PFSK-1 (cell line): ENCODE data around the gene DPP6.

Experiments used
- FOXP2 ChIP-seq: optimal IDR thresholded peaks from 2 replicates; pipeline ENCODE3; 2011; ENCODE audit warnings: borderline replicate concordance, control low read depth, inconsistent platforms; ENCODE audit not compliant: insufficient read depth; ENCODE audit errors: extremely low read length, extremely low read depth
- POLR2AphosphoS5 ChIP-seq: IDR thresholded peaks from 2 replicates; pipeline ENCODE4 v1.6.1; 2012; ENCODE audit warnings: low read depth, mild to moderate bottlenecking, control low read depth, low read length, moderate library complexity
- SIN3A ChIP-seq: IDR thresholded peaks from 2 replicates; pipeline ENCODE4 v1.6.1; 2012; ENCODE audit warnings: mild to moderate bottlenecking, low read length, moderate library complexity, borderline replicate concordance; ENCODE audit not compliant: insufficient read depth
- TAF1 ChIP-seq: IDR thresholded peaks from 2 replicates; pipeline ENCODE4 v1.6.1; 2012; ENCODE audit warnings: low read length, control low read depth, borderline replicate concordance; ENCODE audit not compliant: insufficient read depth
- TF ChIP-seq, protein P1 (sequence below), 2 experiments: IDR thresholded peaks; 2 replicates each; pipeline versions ENCODE4 v1.6.1 to v1.8.0; 2011 to 2012; ENCODE audit warnings: low read depth in 2 of 2, low read length in 2 of 2, control low read depth in 1 of 2, inconsistent platforms in 1 of 2, mild to moderate bottlenecking in 1 of 2, moderate library complexity in 1 of 2; ENCODE audit not compliant: insufficient read depth in 1 of 2

Gene DPP6

DNA sequence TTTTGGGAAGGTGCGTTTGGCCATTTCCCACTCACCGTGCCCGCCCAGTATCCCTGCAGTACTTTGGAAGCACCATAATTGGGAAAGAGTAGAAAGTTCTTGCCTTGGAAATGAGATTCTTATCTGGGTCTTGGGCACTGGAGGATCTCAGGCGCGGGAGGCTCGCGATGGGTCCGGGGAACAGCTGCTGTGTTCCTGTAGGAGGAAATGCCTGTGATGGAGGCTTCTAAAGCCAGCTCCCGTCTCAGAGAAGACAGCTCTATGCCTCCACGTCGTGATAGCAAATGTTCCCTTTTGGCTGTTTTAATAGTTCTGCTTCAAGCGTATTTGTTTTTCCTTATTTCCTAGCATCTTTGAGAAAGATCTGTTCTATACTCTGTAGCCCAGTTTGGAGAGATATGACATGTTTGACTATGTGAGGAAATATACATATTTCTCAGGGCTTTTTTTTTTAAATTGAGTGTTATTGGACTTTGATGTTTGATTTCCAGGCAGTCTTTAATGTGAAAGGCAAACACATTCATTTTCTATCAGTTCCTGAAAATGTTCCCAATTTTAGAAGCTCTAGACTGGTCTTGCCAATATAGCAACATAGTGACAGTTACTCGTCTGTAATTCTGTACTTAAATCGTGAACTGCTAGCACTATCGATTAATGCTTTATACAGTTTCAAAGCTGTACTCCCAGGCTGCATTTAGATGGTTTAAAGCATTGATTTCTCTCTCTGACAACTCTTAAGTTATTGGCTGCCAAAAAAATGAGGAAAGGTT is 280.8 kb downstream of the DPP6 start:
- TF ChIP-seq SIN3A, result no peak

DNA sequence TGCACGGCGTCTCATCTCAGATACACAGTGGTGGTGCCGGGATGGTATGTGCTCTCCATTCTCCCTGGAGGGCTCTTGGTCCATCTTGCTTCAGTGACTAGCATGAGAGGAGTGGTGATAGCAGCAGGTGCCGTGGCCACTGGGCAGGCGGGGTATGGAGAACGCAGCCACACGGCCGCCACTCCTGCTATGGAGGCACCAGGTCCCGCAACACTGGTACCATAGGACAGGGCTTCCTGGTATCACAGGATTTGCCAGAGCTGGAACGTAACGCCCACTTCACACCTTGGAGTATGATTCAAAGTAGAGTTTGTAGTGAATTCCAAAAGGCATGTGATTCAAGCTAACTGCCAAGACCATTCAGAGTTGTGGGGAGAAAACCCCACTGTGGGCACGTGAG is 284.1 kb downstream of the DPP6 start:
- TF ChIP-seq TAF1 (no peak), SIN3A (no peak), POLR2AphosphoS5 (no peak)

DNA sequence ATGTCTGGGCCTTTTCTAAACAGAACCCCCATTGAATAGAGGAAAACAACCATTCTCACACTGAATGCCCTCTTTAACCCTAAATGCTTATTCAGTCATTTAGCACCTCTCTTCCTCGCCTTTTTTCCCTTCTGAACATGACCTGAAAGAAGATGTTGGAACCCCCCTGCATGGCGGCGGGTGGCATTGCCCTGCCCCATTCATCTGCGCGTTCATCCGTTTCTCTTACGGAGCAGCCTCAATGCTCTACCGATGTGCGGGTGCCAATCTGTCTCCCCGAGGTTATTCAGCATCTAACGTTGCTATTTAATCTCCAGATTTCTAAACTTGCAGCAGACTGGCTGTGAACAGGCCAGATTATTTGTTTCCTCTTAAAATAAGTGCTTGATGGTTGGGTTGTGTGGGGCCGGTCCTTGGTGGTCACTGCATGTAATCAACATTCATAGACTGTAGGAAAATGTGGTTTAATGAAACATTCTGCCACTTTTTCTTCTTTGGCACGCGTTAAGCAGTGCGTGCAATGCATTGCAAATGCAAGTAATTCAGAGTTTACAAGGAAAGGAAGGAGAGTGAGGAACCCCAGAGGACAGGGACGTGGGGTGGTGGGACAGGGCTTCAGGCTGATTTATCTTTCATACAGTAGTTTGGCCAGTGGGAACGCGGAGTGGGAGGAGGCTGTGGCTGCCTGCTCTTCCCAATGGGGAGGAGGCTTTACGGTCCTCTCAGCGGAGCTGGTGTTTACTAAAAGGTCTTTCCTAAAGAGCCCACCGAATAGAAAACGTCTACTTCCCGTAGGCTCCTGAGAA is 286.7 kb downstream of the DPP6 start:
- TF ChIP-seq SIN3A (no peak), POLR2AphosphoS5 (no peak), FOXP2 (no peak), TAF1 (no peak)
- TF ChIP-seq, protein P1, sequence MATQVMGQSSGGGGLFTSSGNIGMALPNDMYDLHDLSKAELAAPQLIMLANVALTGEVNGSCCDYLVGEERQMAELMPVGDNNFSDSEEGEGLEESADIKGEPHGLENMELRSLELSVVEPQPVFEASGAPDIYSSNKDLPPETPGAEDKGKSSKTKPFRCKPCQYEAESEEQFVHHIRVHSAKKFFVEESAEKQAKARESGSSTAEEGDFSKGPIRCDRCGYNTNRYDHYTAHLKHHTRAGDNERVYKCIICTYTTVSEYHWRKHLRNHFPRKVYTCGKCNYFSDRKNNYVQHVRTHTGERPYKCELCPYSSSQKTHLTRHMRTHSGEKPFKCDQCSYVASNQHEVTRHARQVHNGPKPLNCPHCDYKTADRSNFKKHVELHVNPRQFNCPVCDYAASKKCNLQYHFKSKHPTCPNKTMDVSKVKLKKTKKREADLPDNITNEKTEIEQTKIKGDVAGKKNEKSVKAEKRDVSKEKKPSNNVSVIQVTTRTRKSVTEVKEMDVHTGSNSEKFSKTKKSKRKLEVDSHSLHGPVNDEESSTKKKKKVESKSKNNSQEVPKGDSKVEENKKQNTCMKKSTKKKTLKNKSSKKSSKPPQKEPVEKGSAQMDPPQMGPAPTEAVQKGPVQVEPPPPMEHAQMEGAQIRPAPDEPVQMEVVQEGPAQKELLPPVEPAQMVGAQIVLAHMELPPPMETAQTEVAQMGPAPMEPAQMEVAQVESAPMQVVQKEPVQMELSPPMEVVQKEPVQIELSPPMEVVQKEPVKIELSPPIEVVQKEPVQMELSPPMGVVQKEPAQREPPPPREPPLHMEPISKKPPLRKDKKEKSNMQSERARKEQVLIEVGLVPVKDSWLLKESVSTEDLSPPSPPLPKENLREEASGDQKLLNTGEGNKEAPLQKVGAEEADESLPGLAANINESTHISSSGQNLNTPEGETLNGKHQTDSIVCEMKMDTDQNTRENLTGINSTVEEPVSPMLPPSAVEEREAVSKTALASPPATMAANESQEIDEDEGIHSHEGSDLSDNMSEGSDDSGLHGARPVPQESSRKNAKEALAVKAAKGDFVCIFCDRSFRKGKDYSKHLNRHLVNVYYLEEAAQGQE (IDR thresholded peaks at IDR 0.05; ENCODE audit: insufficient read depth in 1 of 2, low read depth in 2 of 2, low read length in 2 of 2), result no peak

DNA sequence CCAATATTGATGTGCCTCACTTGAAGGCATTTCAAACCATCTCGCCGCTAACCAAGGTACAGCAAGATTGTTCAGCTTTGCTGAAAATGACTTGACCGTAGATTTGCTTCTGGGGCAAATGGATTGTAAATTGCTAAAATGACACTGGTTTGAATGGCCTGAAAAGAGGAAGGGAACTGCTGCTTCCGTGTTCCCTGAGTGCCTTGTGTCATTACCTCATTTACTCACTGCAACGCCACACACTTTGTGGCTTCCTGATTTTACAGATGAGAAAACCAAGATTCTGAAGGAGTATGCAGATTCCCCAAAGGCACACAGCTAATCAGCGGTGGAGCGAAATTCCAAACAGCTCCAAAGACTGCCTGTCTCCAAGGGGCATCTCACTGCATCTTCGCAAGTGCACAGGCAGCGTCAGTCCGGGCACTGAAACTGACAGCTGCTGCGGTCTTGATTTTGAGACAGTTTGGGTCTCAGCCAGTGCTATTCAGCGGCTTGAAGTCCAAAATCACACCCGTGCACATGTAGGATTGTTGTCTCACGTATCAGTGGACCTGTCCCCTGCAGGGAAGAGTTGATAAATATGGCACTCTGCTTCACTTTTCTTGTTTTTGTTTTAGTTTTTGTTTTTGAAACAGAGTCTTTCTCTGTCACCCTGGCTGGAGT is 290.9 kb downstream of the DPP6 start:
- TF ChIP-seq POLR2AphosphoS5 (no peak), SIN3A (no peak), FOXP2 (no peak), TAF1 (no peak)
- TF ChIP-seq, protein P1 (IDR thresholded peaks at IDR 0.05; ENCODE audit: insufficient read depth in 1 of 2, low read depth in 2 of 2, low read length in 2 of 2), result no peak

DNA sequence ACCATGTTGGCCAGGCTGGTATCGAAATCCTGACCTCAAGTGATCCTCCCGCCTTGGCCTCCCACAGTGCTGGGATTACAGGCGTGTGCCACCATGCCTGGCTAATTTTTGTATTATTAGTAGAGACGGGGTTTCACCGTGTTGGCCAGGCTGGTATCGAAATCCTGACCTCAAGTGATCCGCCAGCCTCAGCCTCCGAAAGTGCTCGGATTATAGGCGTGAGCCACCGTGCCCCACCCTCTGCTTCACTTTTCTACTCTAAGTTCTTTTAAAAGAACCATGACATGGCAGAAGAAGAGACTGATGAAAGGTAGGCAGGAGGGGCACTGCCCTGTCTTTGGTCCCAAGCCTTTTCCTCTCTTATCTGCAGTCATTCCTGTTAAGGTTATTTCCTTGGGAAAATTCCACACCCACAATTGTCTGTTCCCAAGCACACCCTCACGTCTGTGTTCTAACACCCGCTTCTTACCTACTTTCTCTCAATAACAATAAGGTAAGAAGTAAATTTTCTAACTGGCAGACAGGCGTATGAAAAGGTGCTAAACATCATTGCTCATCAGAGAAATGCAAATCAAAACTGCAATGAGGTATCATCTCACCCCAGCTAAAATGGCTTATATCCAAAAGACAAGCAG is 291.7 kb downstream of the DPP6 start:
- TF ChIP-seq POLR2AphosphoS5 (no peak), SIN3A (no peak), TAF1 (no peak), FOXP2 (no peak)
- TF ChIP-seq, protein P1 (IDR thresholded peaks at IDR 0.05; ENCODE audit: insufficient read depth in 1 of 2, low read depth in 2 of 2, low read length in 2 of 2), result no peak
